Muscle of arm (tissue), 14 donors: ENCODE results near the gene EI24. TPM values are rescaled to one million over a fixed set of nuclear protein-coding genes. Genes with fewer than 3 reads are reported as not detected.
"Not testable (repeated sequence)": the region's sequence is repeated elsewhere in the genome, so short reads cannot be mapped to it uniquely, and the experiment has no call there.

ENCODE experiments used
- DNase-seq: peaks from one replicate; pipeline ENCODE4 v3.0.0-alpha.2; 2013
- long read RNA-seq, 11 donors: transcript quantifications; one replicate each; lab custom pipeline, GENCODE V29; 2026
- polyA plus RNA-seq, 12 donors: library from polyadenylated mRNA; unstranded; fragments of 120-200 nt; gene quantifications; one replicate each; pipeline ENCODE4 v1.2.1, GENCODE V29; 2013; ENCODE audit not compliant: insufficient read length in 12 of 12

Gene EI24
- polyA plus RNA-seq, result 1,000 to 10,000 TPM in 1 of 12 donors, 10 to 100 TPM in 11; 61.6 to 1,300 (median 73.4) TPM
- long read RNA-seq, donor 1, transcript EI24-201 (11 exons, 2,455 nt), result major isoform, 17 of 30 reads
- long read RNA-seq, donor 1, partial matches to known transcripts, result 13 of 30 reads
- long read RNA-seq, donor 1, other reads (novel, unspliced or antisense), result 0 of 30 reads
- long read RNA-seq, donor 2, transcript EI24-201 (11 exons, 2,455 nt), result major isoform, 29 of 49 reads
- long read RNA-seq, donor 2, partial matches to known transcripts, result 19 of 49 reads
- long read RNA-seq, donor 2, other reads (novel, unspliced or antisense), result 0 of 49 reads
- long read RNA-seq, donor 3, transcript EI24-201 (11 exons, 2,455 nt), result major isoform, 11 of 11 reads
- long read RNA-seq, donor 3, partial matches to known transcripts, result 0 of 11 reads
- long read RNA-seq, donor 3, other reads (novel, unspliced or antisense), result 0 of 11 reads
- long read RNA-seq, donor 4, transcript EI24-201 (11 exons, 2,455 nt), result major isoform, 6 of 12 reads
- long read RNA-seq, donor 4, partial matches to known transcripts, result 6 of 12 reads
- long read RNA-seq, donor 4, other reads (novel, unspliced or antisense), result 0 of 12 reads
- long read RNA-seq, donor 5, result 0 reads
- long read RNA-seq, donor 6, transcript EI24-201 (11 exons, 2,455 nt), result major isoform, 8 of 17 reads
- long read RNA-seq, donor 6, partial matches to known transcripts, result 9 of 17 reads
- long read RNA-seq, donor 6, other reads (novel, unspliced or antisense), result 0 of 17 reads
- long read RNA-seq, donor 7, partial matches to known transcripts, result 0 of 3 reads
- long read RNA-seq, donor 7, other reads (novel, unspliced or antisense), result 0 of 3 reads
- long read RNA-seq, donor 8, transcript EI24-201 (11 exons, 2,455 nt), result major isoform, 33 of 39 reads
- long read RNA-seq, donor 8, partial matches to known transcripts, result 0 of 39 reads
- long read RNA-seq, donor 8, other reads (novel, unspliced or antisense), result 0 of 39 reads
- long read RNA-seq, donor 9, transcript EI24-201 (11 exons, 2,455 nt), result major isoform, 11 of 12 reads
- long read RNA-seq, donor 9, partial matches to known transcripts, result 0 of 12 reads
- long read RNA-seq, donor 9, other reads (novel, unspliced or antisense), result 0 of 12 reads
- long read RNA-seq, donor 10, transcript EI24-201 (11 exons, 2,455 nt), result major isoform, 33 of 35 reads
- long read RNA-seq, donor 10, partial matches to known transcripts, result 0 of 35 reads
- long read RNA-seq, donor 10, other reads (novel, unspliced or antisense), result 0 of 35 reads
- long read RNA-seq, donor 11, transcript EI24-201 (11 exons, 2,455 nt), result major isoform, 19 of 20 reads
- long read RNA-seq, donor 11, partial matches to known transcripts, result 0 of 20 reads
- long read RNA-seq, donor 11, other reads (novel, unspliced or antisense), result 0 of 20 reads

DNA sequence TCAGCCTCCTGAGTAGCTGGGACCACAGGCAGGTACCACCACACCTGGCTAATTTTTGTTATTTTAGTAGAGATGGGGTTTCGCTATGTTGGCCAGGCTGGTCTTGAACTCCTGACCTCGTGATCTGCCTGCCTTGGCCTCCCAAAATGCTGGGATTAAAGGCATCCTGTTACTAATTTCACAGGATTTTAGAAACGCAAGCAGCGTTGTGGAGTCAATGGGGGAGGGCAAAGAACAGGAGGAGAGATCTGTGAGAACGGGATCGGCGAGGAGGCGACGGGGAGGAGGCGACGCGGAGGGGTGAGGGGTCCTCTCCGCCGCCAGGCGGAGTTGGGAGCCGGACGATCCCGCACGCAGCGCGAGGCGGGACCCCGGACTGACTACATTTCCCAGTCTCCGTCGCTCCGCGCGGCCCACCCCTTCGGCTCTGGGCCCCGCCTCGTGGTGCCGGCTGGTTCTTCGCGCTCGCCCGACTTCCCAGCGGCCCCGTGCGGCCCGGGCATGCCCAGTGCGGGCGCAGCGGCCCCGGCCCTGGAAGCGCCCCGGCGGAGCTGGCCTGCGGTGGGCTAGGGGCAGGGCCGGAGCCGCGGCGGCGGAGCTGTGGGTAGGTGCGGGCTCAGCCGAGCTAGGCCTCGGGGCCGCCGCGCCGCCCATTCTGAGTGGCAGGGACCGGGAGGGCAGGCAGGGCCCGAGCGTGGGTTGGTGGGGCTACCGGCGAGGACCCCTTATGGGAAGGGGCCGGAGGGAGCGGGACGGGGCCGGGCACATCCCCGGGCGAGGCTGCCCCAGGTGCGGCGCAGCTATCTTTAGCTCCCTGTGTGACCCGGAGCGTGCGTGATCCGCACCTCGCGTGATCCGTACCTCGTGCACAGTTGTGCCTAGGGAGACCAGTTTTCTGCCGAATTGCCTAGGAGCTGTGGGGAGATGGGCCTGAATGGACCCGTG, at the start of gene EI24:
Gene EI24, plus strand, starts transcription at position 508 of the 945 bp plus-strand sequence. CDS start 3,051 bp downstream, outside the sequence.
- DNase-seq, result peak; percentile 91

DNA sequence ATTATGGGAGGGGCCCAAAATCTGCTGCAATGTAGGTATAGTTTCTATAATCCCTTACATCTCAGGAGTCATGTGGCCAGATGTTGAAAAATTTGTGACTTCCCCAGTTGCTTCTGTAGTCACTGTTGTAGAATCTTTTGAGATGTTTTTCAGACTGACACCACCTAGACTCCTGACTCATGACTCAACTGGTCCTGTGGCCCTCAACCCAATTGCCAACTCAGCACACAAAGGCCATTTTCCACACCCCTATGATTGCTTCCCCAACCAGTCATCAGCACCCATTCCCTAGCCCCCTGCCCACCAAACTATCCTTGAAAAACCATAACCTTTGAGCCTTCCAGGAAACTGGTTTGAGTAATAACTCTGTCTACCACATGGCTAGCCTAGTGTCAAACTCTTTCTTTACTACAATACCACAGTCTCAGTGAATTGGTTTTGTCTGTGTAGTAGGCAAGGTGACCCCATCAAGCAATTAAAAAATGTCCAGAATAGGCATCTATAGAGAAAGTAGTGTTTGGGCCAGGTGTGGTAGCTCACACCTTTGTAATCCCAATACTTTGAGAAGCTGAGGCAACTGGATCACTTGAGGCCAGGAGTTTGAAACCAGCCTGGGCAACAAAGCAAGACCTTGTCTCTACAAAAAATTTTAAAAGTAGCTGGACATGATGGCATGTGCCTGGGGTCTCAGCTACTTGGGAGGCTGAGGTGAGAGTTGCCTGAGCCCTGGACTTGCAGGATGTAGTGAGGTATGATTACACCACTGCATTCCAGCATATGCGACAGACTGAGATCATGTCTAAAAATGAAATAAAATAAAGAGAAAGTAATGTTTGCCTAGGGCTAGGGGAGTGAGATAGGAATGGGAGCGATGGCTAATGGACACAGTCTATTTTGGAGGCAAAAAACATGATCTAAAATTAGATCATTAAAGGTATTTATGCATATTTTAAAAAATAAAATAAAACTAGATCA, 49.1 kb upstream of the EI24 start:
- no peak for DNase-seq

DNA sequence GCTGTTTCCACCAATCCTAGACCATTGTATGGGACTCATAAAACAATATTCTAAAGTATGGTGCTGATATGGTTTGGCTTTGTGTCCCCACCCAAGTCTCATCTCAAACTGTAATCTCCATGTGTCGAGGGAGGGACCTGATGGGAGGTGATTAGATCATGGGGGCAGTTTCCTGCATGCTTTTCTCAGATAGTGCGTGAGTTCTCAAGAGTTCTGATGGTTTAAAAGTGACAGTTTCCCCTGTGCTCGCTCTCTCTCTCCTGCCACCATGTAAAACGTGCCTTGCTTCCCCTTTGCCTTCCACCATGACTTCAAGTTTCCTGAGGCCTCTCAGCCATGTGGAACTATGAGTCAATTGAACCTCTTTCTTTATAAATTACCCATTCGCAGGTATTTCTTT, 44.0 kb upstream of the EI24 start:
- DNase-seq, result no peak

DNA sequence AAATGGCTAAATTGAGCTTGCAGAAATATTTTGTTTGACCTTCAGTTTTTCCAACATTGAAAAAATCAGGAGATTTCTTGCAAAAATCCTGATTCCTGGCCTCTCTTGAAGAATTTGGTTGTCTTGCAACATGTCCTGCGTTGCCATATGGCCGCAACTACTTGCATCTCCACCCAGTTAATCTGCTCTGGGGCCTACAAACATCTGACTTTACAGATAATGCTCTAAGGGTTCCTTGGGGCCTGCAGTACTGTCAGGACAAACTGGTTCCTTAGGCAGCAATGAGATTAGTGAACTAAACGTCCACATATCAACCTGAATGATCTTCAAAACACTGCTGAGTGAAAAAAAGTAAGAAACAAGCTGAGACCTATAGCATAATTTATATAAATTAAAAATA, 36.6 kb upstream of the EI24 start:
- DNase-seq, result no peak

DNA sequence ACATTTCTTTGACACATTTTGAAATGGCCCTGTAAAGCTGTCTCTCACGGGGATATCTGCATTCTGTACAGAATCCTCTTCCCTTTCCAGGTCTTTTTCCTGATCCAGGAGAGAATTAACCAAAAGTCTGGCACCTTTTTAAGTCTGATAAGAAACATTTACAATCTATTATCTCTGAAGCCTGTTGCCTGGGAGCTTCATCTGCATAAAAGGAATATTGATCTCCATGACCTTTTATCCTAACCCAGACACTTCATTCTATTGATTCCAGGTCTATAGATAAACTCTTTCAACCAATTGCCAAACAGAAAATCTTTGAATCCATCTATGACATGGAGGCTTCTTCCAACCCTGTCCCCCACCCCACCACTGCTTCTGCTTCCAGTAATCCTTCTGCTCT, 33.7 kb upstream of the EI24 start:
- no peak for DNase-seq

DNA sequence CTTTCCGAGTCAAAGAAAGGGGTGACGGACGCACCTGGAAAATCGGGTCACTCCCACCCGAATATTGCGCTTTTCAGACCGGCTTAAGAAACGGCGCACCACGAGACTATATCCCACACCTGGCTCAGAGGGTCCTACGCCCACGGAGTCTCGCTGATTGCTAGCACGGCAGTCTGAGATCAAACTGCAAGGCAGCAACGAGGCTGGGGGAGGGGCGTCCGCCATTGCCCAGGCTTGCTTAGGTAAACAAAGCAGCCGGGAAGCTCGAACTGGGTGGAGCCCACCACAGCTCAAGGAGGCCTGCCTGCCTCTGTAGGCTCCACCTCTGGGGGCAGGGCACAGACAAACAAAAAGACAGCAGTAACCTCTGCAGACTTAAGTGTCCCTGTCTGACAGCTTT, 32.4 kb upstream of the EI24 start:
- not testable (repeated sequence) for DNase-seq

DNA sequence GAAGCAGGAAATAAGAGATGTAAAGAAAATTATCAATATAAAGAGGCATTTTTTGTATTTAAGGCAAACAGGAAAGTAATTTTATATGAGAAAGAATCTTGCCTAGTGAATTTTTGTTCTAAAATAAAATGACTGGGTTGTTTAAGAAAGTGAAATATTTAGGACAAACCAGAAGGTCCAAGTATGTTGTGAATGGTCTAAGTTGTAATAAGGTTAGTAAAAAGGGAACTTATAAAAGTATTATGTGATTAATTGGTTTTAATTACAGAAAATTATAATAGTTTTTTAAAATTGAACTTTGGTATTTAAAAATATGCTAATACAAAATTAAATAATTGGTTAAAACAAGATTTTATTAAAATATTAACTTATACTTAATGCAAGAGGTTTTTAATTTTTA, 26.6 kb upstream of the EI24 start:
- no peak for DNase-seq

DNA sequence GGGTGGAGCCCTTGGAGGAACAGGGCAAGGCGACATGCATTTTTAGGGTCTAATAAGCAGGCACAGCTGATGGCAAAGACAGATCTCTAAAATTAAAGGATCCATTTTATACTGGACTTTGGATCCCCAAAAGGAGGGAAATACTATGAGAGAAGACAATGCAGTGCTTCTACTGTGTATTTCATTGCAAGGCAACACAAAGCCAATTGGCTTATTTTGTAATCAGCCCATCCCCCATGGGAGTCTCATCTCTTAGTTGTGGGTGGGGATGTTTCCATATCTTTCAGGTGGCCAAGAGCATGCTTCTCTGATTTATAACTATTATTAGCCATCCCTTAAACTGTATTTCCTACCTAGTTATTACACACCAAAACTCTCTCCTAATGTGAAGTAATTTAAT, 18.5 kb upstream of the EI24 start:
- no peak for DNase-seq

DNA sequence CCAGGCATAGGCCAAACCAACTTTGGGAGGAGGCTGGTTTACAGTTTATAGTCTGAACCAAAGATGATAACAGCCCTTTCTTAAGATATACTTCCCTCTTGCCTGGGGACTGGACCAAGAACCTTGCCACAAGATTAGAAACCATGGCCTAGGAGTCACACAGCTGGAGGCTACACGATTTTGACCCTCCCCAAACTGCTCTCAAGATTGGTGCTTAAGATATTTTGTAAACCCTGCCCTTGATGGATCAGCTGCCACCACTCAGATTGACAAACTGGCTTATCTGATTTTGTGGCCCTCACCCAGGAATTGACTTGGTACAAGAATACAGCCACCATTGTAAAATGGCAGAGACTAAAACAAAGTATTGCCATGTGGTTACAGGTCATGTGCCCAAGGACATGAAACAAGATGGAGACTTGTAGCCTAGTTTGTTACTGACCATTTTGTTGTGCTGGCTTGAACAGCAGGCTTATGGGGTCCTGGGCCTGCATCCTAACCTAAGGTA, 17.4 kb upstream of the EI24 start:
- no peak for DNase-seq

DNA sequence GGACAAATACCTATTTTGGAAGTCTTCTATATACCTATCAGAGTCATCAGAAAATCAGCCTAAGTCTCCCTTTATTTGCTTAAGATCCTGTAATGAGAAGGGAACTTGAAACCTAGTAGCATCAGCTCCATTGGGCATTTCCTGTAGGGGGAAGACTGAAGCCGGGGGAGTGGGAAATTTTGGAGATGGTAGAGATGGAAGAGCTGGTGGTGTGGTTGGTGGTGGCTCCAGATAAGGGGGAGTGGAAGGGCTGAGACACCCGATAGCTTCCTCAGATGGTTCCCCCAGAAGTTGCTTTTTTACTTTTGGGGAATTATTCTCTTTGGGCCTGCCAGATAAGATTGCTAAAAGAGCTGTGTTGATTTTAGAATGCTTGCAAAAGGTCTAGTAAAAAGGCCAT, 16.4 kb upstream of the EI24 start:
- no peak for DNase-seq

DNA sequence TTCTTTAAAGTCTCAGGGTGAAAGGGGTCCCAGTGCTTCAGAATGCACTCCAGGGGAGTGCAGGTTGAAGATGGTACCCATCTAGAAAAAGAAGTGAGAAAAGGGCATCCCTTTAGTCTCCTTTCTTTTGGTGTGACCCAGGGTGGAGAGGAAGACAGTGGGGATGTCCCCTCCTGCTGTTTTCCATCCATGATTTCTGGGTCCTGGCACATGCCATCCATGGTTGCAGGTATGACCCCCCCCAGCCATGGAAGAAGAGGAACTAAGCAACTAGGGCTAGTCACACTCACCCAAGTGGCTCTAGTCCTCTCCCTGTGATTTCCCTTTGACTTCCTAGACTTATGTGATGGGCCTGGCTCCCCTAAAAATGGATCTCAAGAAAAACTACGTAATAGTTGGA, 15.9 kb upstream of the EI24 start:
- no peak for DNase-seq

DNA sequence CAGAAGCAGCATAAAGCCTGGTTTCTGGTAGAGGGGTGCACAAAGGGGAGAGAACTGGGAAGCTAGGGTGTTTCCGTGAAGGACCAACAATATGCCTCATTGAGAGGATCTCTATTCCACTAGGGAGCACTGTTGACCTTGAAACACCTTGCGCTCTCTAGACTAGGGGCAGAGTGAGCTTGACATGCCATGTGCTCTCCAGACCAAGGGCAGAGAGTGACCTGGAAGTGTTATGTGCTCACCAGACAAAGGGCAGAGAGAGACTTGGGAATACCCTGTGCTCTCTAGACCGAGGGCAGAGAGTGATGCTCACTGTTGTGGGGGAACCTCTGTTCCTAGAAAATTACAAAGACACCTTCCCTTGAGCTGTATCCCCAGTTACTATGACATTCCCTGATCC, 15.2 kb upstream of the EI24 start:
- DNase-seq, result no peak

DNA sequence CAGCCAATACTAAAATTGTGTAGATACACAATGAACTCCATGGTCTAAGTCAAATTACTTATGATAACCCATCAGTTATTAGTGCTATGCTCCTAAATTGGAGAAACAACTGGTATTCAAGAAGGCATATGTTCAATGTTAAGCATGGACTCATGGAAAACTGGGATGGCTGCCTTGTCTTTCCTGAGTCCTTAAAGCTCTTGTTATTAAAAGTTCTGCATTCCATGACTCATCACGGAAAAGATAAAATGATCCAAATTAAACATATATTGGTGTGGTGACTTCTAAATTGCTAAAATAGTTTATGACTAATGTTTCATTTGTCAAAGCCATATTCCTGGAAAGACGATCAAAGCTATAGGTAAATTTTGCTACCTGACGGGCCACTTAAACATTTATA, 9.4 kb upstream of the EI24 start:
- no peak for DNase-seq

DNA sequence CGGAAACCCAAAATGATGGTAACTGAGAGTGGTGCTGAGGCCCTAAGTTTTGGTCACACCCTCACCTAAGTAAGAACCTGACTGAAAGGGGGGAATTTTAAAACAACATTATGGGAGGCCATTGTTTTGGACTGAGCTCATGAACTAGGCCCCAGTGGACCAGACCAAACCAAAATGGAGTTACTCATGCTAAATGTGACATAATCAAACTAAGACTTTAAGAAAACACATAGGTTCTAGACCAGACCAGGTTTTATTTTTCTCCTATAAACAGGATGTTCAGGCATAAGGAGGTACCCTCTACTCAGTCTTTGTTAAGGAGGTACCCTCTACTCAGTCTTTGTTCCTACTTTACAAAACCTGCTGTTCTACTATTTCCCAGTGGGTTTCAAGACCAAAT, 7.4 kb upstream of the EI24 start:
- DNase-seq, result no peak

DNA sequence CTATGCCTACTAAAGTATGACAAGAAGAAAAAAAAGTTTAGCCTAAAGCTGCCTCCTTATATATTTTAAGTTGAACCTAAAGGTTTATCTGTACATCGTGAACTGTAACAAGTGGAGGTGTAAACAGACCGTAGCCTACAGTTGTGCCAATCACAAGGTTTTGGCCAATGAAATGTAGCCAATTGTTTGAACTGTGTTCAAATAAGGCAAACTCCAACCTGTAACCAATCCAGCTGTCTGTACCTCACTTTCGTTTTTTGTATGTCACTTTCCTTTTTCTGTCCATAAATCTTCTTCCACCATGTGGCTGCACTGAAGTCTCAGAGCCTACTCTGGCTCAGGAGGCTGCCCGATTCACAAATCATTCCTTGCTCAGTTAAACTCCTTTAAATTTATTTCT, 6.8 kb upstream of the EI24 start:
- no peak for DNase-seq

DNA sequence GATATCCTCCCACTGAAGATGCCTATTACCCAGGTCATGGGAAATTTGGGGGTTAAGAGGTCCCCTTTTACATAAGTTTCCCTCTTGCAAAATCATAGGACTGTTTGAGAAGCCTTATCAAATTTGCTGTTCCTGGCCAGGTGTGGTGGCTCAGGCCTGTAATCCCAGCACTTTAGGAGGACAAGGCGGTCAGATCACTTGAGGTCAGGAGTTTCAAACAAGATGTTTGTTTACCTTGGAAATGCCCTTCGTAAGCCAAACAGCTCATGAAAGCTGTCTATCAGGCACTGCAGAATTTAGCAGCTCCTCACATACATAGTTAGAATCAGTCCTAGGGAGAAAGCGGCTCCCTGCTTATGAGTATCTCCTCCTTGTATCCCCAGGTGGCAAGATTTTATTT, 4.9 kb upstream of the EI24 start:
- no peak for DNase-seq

DNA sequence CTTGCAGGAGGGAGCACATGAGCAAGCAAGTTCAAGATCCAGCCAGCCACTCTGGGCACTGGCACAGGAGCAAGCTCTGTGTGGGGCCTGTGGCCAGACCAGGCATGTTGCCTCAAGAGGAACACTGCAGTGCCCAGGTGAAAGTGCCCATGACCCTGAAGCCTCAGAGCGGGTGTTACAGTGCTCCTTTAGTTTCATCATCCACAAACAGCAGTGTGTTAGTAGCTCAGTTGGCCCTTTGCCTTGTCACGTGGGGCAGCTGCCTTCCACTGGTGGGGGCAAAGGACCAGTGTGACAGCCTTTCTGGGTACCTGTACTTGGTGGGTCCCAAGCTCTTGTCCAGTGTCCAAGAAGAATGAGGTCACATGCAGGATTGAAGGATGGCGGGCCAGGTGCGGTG, 3.0 kb upstream of the EI24 start:
- DNase-seq, result no peak

DNA sequence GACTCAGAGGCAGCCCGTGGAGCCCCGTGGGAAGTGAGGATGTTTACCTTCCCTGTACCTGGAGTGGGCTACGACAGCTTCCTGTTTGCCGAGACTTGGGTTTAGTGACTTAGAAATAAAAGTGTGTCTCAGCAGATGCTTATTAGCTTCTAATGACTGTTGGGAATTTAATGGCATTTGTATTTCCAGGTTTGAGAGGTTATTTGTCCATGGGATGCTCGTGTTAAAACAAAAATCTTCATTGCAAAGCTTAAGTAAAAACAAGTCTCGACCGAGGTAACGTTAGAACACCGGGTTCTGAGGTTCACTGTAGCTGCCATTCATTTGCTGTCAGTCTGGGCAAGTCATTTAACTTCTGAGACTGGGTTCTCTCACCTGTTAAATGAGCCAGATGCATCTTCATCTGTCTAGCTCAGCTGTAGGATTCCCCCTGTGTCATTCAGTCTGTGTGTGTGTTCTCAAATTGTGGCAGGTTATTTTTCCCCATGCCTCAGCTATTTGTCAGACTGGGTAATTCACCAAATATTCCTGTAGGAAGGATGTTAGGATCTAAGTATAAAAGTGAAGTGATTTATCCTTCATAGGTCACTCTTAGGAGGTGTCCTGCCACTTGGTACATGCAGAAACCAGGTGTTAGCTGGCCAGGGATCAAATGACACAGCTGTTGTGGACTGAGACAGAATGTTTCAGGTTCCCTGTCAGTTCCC, 791 bp downstream of the EI24 start:
- DNase-seq, result no peak

DNA sequence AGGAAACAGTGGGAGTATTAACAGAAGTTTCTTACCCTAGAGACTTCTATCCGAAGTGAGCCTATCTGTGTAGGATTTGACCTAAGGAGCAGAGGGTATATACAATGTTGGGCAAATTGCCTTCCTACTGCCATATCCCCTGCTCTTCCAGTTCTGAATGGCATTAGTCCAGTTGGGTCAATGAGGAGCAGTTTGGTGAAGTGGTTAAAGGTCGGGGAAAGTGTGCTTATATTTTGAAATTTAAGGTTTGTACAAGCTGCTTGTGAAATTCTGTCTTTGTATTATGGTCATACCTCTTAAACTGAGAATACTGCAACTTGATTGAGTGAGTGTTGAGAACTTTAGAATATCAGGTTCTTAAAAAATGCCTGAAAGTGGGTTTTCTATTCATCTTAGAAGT, 1.7 kb downstream of the EI24 start:
- no peak for DNase-seq
